NCI-H510A (cell line): ENCODE measurements around the gene IQSEC2.

Source experiments
- DNase-seq: peaks from one replicate; lab custom pipeline; 2025; lab: John Stamatoyannopoulos, UW

The IQSEC2 gene

DNA sequence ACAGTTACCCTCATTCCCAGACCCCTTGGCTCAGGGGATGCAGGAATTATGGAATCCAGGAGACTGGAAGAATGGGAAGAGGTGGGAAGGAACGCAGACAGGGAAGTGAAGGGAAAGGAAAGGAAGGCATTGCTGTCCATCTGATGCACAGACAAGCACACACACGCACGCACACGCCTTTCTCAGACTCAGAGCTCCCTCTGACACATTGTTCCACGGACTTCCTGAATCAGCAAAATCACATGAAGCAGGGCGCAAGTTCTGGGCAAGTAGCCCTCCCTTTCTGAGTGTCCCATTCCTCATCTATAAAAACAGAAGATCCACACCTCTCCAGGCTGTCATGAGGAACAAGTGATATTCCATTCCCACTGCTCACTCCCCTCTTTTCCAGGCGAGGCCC is 13.2 kb downstream of the IQSEC2 start:
- no peak for DNase-seq

DNA sequence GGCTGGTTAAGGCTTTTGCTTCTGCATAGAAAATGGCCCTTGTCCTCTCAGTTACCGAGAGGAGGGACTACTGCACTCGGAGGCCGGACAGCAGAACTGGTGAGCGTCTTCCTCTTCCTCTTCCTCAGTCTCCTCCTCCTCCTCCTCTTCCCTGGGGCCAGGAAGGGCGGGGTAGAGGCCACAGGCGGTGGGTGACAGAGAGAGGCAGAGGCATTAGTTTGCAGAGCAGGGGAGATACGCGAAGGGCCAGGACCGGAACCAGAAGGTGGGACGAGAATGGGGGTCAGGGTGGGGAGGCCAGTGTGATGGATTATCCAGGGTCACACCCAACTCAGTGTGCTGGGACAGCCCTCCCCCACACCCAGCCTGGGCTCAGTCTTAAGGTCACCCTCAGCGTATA is 14.5 kb downstream of the IQSEC2 start:
- no peak for DNase-seq

DNA sequence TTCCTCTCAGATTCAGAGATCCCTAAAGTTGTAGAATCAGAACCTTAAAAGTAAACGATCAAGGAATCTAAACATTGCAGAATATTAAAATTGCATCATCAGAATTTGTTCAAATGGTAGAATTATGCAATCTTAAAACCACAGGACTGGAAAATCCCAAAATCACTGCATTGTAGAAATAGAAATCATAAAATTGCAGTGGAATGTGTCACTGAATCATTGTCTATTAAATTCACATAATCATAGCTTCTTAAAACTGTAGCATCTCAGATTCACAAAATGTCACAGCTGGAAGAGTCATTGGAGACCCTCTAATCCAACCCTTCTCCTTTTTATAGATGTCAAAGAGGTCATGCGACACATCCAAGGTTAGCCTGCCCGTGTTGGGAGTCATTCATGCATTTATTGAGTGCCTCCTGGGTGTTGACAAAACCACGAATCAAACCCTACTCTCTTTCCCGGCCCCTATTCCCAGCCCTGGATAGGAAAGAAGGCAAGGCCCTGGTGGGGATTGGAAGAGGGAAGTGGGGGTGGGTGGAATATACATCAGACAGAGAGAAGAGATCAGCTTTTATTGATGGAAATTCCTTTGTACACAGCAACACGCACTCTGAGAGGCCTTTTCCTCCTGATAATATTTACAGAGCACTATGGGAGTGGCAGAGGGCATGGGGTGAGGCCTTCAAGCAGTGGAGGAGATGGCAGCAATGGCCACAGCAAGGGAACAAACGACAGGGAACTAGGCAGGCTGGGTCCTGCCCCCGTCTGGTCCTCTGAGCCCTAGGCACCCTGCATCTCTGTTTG is 15.4 kb downstream of the IQSEC2 start:
- DNase-seq: no peak

DNA sequence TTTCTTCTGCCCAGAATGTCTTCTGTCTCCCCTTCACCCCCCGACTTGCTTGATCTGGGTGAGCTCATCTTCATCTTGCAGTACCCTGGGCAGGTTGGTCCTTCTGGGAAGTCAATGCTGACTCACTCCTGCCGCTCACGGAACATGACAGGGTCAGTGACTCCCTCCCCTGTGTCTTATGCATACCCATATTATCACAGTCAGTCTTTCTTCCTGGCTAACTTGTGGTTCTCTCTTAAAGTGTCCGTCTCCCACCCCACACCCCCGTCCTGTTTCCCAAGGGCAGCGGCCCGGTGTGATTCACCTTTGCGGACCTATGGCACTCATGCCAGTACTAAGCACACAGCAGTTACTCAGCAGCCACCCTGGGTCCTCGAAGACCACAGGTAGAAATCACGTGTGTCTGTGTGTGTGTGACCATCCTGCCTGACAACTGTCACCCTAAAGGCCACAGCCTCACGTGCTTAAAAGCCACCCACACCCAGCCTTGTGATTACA is 17.7 kb downstream of the IQSEC2 start:
- DNase-seq: no peak

DNA sequence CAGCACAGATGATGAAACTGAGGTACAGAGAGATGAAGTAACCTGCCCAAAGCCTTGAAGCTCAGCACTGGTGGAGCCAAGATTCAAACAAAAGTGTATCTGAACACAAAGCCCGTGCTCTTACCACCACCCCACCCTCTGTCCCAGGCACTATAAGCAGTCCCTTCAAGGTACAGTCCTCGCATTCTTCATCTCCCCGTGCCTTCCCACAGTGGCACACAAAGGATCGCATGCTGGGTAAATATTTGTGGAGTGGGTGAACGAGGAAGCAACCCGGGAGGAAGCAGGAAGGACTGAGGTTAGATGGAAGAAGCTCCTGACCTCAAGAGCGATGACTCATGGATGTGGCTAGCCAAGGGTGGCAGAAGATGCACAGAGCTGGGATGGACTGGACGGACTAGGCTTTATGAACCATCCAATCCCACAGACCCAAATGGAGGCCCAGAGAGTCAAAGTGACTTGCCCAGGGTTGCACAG is 18.4 kb downstream of the IQSEC2 start:
- no peak for DNase-seq

DNA sequence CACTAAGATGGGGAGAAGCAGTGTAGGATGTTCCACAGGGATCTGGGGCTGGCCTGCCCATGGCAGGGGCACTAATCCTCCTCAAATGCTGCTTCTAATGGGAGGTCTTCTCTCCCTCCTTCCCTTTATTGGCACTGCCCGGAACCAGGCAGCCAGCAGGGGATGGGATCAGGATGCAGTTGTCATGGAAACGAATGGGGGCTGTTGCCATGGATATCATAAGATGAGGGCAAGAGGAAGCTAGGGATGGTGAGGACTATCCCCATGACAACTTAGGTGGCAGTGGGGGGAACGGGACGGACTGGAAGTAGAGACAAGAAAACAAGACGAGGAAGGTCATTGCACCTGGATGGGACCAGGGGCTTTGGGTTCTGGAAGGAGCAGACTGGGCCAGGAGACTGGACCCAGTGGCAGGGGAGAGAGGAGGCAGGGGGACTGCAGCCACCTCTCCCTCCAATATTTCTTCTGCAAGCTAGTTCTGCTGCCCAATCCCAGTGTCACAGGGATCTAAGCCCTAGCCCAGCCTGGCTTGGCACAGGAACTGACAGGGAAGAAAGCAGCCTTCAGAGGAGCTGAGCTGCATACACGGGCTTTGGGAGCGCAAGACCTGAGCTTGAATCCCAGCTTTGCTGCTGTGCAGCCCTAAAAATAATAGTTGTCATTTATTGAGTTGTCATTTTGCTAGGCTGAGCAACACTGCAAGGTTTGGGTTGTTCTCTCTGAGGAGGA is 19.0 kb downstream of the IQSEC2 start:
- DNase-seq: no peak

DNA sequence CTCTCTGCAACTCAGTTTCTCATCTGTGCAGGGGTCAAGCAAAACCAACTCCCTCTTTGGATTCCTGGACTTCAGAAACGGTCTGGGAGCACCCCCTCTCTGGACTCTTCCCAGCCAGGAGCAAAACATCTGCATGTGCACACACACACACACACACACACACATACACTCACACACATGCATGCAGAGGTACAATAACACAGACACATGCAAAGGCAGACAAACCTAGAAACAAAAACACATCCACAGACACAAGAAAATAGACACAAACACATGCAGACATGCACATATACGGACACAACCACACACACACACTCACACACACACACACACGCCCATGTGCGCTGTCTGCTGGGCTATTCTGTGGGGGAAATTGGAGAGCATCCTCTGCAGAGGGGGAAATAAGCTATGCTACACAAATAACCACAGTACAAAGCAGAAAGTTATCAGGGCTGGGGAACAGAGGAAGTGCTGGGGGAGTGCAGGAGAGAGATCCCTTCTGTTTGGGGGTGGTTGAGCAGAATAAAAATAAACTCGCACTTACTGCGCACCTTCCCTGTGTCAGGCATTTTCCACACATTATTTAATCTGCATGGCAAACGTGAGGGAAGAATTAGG is 19.9 kb downstream of the IQSEC2 start:
- DNase-seq: no peak

DNA sequence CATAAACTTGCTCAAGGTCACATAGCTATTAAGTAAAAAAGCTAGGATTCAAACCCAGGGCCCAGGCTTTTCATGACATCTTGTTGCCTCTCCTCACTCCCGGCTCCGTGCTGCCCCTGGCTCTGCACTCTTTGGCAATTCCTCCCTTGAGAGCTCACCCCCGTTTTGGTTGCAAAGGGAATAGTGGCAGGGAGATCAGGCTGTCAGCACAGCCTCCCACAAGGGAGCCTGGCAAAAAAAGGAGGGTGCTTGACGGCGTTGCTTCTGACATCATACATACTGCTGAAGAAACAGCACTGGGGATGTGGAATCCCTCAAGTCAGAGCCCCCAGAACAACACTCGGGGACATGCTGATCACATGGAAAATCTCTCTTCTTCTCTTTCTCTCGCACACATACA is 20.5 kb downstream of the IQSEC2 start:
- DNase-seq: no peak

DNA sequence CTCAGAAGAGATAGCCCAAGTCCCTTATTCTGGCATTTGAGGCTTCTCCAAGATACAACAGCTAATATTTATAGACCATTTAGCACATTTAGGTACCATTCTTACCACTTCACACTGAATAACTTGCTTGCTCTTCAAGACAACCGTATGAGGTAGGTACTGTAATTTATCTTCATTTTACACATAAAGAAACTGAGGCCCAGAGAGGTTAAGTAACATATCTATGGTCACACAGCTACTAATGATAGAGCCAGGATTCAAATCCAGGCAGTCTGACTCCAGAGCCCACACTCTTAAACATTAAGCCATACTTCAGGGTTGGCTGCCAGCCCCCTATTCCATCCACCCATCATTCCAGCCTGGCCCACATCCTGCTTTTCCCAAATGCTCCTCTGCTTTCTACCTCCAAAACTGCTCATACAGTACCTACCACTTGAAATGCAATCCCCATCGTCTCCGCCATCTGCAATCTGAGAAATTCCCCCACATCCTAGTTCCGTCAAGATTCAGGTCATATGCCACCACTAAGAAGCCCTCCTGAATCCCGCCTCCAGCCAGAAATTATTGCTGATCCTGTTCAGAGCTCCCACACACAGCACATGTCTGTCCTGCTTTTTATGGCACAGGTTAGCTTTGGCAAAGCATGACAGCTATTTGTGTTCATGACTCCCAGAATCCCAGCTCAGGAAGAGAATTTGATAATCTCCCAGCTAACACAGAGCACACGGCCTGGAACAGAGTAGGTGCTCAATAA is 23.5 kb downstream of the IQSEC2 start:
- DNase-seq: no peak

DNA sequence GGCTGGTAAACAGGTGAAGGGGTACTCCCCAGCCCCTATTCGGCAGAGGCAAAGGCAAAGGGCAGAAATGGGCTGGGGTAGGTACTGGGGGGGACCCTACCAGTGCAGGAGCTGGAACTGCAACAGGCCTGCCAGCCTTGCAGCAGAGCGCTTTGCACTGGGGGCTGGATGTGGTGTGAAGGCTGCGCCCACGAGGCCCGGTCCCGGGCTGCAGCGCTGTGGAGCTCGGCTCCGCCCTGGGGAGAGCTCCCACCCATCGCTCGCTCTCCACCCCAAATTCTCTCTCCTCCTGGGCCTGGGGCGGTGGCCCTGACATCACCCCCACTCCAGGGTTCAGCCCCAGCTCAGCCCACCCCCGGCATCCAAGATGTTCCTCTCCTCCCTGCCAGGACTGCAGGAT is 24.2 kb downstream of the IQSEC2 start:
- no peak for DNase-seq

DNA sequence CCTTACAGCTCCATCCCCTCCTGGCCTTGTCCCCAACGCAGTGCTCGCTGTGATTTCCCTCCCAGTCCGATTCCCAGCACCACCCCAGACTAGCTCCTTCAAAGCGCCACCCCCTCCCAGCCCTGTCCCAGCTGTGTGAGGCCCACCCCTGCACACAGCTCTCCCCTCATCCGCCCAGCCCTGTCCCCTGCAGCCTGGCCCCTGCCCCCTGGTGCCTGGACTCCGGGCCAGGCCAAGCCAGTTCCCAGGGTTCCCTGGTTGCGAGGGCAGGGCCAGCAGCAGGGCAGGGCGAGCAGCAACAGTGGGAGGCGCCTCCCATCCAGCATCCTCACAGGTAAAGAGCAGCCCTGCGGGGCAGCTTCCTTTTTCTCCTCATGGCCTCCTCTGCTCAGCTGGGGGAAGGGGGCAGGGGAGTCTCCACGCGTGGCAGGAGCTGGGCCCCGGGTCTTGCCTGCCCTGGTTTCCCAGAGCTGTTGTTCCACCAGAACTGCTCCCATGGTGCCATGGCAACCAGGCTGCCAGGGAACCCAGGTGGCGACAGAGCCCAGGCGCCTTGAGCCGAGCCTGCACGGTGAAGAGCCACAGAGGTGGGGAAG is 24.8 kb downstream of the IQSEC2 start:
- DNase-seq: no peak

DNA sequence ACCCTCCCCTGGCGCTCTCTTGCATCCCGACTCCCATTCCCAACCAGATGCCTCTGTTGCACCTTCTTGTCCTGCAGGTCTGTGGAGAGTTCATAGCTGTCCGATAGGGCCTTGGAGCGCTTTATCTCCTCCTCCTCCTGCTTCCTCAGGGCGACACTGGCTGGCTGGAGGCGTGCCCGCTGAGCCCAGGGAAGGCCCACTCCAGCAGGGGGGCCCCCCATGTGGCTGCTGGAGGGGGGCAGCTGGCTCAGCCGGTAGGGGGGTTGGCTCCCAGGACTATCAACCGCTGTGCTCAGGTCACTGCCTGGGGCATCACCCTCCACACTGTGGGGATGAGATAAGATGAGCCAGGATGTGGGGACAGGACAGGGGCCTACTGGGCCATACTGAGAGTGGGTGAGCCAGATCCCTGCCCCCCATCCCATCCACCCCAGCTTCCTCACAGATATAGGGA is 25.6 kb downstream of the IQSEC2 start:
- DNase-seq: no peak

DNA sequence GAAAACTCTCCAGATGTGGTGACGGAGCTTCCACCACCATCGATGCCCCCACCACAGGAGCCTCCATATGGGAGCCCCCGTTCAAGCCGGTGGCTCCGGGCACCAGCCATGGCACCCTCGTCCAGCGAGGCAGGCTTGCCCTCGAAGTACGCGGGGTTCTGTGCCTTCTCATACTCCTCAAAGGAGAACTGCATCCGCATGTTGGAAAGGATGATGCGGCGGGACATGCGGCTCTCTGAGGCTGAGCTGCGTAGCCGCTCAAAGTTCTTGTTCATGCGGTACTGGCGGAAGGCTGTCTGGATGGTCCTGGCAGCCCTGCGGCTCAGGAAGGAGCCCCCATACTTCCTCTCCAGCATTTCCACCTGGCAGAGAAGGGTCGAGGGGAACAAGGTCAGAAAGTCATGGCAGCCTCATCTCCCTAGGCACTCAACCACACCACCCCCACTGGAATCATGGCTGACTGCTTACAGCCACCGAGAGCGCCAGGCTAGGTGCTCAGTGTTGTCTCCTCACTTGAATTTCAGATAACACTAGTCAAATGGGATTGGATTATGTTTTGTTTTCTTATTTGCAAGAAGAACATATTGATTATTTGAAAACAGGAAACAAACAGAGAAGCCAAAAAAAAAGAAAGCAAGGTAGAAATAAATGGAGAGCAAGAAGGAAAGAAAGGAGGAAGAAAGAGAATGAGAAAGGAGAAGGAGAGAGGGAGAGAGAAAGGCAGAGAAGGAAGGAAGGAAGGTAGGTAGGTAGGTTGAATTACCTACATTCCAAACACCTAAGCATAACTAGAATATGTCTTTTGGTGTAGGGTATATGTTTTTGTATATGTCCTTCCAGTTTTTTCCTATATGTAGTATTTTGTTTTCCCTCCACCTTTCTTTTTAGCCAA is 26.6 kb downstream of the IQSEC2 start:
- DNase-seq: no peak

DNA sequence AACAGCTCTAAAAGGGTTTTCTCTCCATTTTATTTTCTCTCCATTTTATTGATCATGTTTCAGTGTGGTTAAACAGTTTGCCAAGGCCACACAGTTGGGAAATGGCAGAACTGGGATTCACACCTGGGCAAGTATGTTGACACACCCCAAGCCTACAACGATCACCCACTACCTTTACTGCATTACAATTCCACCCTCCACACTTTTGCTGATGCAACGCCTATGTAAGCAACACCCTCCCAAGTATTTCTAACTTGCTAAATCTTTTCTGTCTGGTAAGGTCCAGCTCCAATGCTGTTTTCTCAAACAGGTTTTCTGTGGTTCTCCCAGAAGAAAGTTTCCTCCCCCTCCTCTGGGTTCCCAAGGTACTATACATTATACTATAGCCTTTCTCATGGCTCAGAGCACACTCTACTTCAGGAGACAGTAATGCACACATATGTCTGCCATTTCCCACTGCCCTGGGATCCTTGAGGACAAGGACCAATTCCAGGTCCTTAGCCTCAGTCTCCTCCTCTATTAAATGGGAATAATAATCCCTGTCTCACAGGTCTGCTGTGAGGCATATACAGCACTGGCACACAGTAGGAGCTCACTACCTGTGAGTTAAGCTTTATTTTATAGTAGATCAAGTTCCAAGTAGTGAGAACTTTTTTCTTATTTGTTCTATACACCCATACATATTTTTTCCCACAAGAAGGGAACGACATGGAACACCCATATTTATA is 27.9 kb downstream of the IQSEC2 start:
- DNase-seq: no peak

DNA sequence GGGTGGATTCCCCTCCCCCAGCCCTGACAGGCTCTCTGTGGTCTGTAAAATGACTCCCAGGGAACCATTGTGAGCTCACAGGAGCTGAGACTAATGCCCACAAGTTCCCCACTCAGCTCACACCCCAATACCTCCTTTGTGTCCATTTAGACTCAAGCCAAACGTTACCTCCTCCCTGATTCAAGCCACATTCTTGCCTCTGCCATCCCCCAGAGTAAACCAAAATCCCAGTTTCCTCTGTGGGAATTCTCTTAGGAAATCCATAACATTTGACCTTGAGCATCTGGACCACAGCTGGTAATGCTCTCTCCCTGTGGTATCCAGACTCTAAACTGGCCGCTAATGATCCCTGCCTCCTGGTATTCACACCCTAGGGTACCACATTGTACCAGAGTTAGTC is 30.1 kb downstream of the IQSEC2 start:
- DNase-seq: no peak

DNA sequence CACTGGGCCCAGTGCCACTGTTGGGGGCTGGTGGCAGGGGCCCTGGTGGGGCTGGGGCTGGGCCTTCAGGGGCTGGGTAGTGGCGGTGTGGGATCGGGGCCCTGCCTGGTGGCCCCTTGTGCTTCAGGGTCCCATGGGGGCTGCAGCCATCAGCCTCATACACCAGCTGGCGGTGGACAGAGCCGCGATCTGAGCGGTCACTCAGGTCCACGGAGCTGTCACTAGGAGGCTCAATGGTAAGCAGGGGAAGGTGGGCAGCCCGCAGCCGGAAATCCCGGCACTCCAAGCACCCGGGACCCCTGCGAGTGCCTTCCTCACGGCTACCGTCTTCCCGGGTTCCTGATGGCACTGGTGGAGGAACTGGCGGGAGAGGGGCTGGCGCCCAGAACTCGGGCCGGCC is 30.8 kb downstream of the IQSEC2 start:
- no peak for DNase-seq

DNA sequence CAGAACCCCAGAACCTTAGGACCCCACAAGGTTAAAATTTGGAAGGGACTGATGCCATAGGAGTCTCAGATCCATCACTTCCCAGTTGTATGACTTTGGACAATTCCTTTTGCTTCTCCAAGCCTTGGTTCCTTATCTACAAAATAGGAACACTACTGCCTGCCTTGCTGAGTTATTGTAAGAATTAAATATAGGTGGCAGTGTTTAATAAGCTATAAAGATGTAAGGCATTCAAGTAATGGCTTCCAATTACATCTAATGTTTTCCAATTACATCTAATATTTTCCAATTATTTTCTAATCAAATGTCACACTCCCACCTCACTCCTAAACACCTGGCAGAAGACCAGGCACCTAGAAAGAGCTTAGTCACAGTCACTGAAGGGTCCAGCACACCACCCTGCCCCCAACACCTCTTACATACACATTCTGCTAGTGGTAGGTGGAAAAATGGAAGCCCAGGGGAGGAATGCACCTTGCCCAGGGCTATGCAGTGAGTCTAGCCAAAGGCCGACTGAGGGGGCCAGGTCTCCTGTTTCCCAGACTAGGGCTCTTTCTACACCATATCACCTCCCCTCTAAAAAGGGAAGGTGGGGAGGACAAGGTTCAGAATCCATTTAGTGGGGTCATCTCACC is 31.9 kb downstream of the IQSEC2 start:
- no peak for DNase-seq

DNA sequence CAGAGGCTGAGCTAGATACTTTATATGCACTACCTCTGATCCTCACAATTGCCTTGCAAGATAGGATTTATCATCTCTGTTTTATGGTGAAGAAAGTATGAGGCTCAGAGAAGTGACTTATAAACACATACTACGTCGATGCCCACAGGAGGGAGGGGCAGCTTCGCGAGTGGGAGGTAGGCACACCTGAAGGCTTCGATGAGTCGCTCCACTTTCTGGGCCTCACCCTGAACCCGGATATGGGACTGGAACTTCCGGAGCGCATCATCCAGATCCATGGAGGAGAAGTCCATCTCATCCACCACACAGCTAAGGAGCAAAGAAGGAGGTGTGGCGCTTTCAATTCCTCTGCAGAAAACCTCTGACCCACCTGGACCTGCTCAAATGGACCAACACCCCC is 33.5 kb downstream of the IQSEC2 start:
- no peak for DNase-seq

DNA sequence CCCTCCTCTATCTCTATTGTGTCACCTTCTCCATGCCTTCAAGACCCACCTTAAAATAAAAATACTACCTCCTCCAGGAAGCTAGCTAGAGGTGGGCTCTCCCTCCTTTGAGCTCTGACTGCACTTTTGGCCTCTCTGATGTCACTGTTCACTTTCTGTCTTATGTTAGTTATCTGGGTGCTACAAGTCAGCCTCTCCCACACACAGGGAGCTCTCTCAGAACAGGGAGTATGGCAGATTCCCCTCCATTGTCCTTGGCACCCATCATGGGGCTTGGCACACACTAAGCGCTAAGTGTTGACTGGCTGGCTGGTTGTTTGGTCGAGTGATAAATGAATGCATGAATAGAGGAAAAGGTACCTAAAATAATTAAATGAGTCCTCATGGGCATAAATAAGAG is 35.2 kb downstream of the IQSEC2 start:
- no peak for DNase-seq
